Stomach (tissue), 4 donors: ENCODE results near the gene FNBP1L.

Experiments
- CTCF ChIP-seq, 7 experiments: fragments of 450-650 bp in 4 of 7; fragments of 200-600 bp in 3 of 7; sonication (generic) in 3 of 7; IDR thresholded peaks; one replicate each; pipeline ENCODE4 v1.5.1; 2016 to 2019; ENCODE audit warnings: antibody characterized with exemption in 7 of 7, control low read depth in 2 of 7, mild to moderate bottlenecking in 1 of 7
- POLR2A ChIP-seq, 4 donors: fragments of 450-650 bp; IDR thresholded peaks; one replicate each; pipeline ENCODE4 v1.6.1; 2016; ENCODE audit warnings: antibody characterized with exemption in 4 of 4, control low read depth in 2 of 4, mild to moderate bottlenecking in 1 of 4, moderate library complexity in 1 of 4
- POLR2AphosphoS5 ChIP-seq, 3 donors: sonication (generic); formaldehyde crosslinking; IDR thresholded peaks; one replicate each; pipeline ENCODE4 v1.6.1; 2016; ENCODE audit warnings: antibody characterized with exemption in 3 of 3

DNA sequence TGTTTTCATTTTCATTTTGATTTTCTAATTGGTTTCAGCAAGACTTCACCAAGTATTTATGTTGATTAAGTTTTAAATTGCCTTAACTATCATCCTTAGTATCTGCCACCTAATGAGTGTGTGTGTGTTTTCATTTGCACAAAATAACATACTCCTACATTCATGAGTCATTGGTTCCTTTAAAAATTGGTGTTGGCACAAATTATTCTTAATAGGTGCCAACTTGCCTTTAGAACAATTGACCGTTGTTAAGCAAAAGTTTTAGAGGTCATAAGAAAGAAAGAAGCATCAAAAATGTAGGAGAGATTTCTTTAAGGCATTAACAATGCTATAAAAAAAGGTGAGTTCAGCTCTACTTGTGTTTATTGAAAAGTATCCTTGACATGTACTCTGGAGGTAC, 77.5 kb downstream of the FNBP1L start:
- TF ChIP-seq POLR2A (IDR thresholded peaks at IDR 0.05) = no peak
- no peak for TF ChIP-seq CTCF (IDR thresholded peaks at IDR 0.05)
- no peak for TF ChIP-seq POLR2AphosphoS5 (IDR thresholded peaks at IDR 0.05)
